GM12878 (cell line): ENCODE data around the gene IL6R. TPM values are rescaled to one million over a fixed set of nuclear protein-coding genes. Genes with fewer than 3 reads are reported as not detected.

Experiments used
- BACH1 ChIP-seq: fragments of 450-650 bp; IDR thresholded peaks from 2 replicates; pipeline ENCODE4 v1.6.1; 2017; ENCODE audit warnings: mild to moderate bottlenecking, borderline replicate concordance
- BCLAF1 ChIP-seq: fragments of 450-650 bp; IDR thresholded peaks from 2 replicates; pipeline ENCODE4 v1.6.1; 2017; ENCODE audit warnings: antibody characterized with exemption, mild to moderate bottlenecking, moderate library complexity
- BHLHE40 ChIP-seq, 2 experiments: fragments of 450-650 bp in 1 of 2; IDR thresholded peaks; 2 replicates each; pipeline ENCODE4 v1.6.1; 2011 to 2017; ENCODE audit warnings: low read depth in 2 of 2, borderline replicate concordance in 1 of 2, improper control_type of control experiment in 1 of 2, low read length in 1 of 2, mild to moderate bottlenecking in 1 of 2
- BRCA1 ChIP-seq: IDR thresholded peaks from 2 replicates; pipeline ENCODE4 v1.6.1; 2011; ENCODE audit warnings: low read depth, low read length, improper control_type of control experiment
- CHD4 ChIP-seq: fragments of 200-600 bp; sonication (generic); IDR thresholded peaks from 2 replicates; pipeline ENCODE4 v1.6.1; 2016; ENCODE audit warnings: mild to moderate bottlenecking
- CREB1 ChIP-seq: IDR thresholded peaks from 2 replicates; pipeline ENCODE4 v1.6.1; 2012; ENCODE audit warnings: low read depth, mild to moderate bottlenecking, inconsistent platforms
- FOXM1 ChIP-seq: IDR thresholded peaks from 2 replicates; pipeline ENCODE4 v1.6.1; 2012; ENCODE audit warnings: low read depth, mild to moderate bottlenecking, inconsistent platforms, low read length, moderate library complexity
- GABPA ChIP-seq: IDR thresholded peaks from 2 replicates; pipeline ENCODE4 v1.6.1; 2014; ENCODE audit warnings: antibody characterized with exemption, low read depth, mild to moderate bottlenecking, inconsistent platforms
- KAT2A ChIP-seq: conservative IDR thresholded peaks from 2 replicates; pipeline ENCODE4 v1.6.1; 2011; ENCODE audit warnings: low read depth, low read length; ENCODE audit not compliant: control insufficient read depth
- LARP7 ChIP-seq: fragments of 450-650 bp; IDR thresholded peaks from 2 replicates; pipeline ENCODE4 v1.6.1; 2017; ENCODE audit warnings: mild to moderate bottlenecking
- MTA3 ChIP-seq: IDR thresholded peaks from 2 replicates; pipeline ENCODE4 v1.6.1; 2012; ENCODE audit warnings: low read length, inconsistent platforms, borderline replicate concordance
- MYB ChIP-seq: fragments of 150-350 bp; IDR thresholded peaks from 2 replicates; pipeline ENCODE4 v1.6.1; 2014; ENCODE audit warnings: mild to moderate bottlenecking, low read depth, low read length, borderline replicate concordance
- MYC ChIP-seq: IDR thresholded peaks from 2 replicates; pipeline ENCODE4 v1.6.1; 2011; ENCODE audit warnings: mild to moderate bottlenecking, low read length, moderate library complexity, inconsistent platforms; ENCODE audit not compliant: insufficient read depth, insufficient replicate concordance, insufficient read length, severe bottlenecking
- NFYA ChIP-seq: IDR thresholded peaks from 2 replicates; pipeline ENCODE4 v1.6.1; 2011; ENCODE audit warnings: low read depth, mild to moderate bottlenecking, low read length, improper control_type of control experiment, borderline replicate concordance
- NR2F1 ChIP-seq: fragments of 450-650 bp; conservative IDR thresholded peaks from 2 replicates; pipeline ENCODE4 v1.6.1; 2017; ENCODE audit warnings: mild to moderate bottlenecking
- RELA ChIP-seq: fragments of 450-650 bp; IDR thresholded peaks from 2 replicates; pipeline ENCODE4 v1.8.0; 2014; ENCODE audit warnings: borderline replicate concordance; ENCODE audit not compliant: partially characterized antibody
- RFX5 ChIP-seq: IDR thresholded peaks from 2 replicates; pipeline ENCODE4 v1.6.1; 2011; ENCODE audit warnings: low read depth, low read length, improper control_type of control experiment
- SIN3A ChIP-seq: IDR thresholded peaks from 2 replicates; pipeline ENCODE4 v1.6.1; 2012; ENCODE audit warnings: low read depth, low read length, improper control_type of control experiment
- SIX5 ChIP-seq: IDR thresholded peaks from 2 replicates; pipeline ENCODE4 v1.6.1; 2011; ENCODE audit warnings: mild to moderate bottlenecking, low read depth, low read length, moderate library complexity; ENCODE audit not compliant: severe bottlenecking
- SP1 ChIP-seq: IDR thresholded peaks from one replicate; pipeline ENCODE4 v1.6.1; 2011; ENCODE audit warnings: low read depth, low read length
- SREBF1 ChIP-seq: IDR thresholded peaks from 2 replicates; pipeline ENCODE4 v1.6.1; 2012; ENCODE audit warnings: mild to moderate bottlenecking, low read length
- WRNIP1 ChIP-seq: IDR thresholded peaks from 2 replicates; pipeline ENCODE4 v1.6.1; 2011; ENCODE audit warnings: low read depth, low read length, improper control_type of control experiment, borderline replicate concordance
- ZBTB11 ChIP-seq: fragments of 450-650 bp; formaldehyde crosslinking; IDR thresholded peaks from 2 replicates; pipeline ENCODE4 v1.5.0; 2022; ENCODE audit warnings: mild to moderate bottlenecking, missing genetic modification characterization
- ZNF217 ChIP-seq: fragments of 450-650 bp; IDR thresholded peaks from 2 replicates; pipeline ENCODE4 v1.6.1; 2017; ENCODE audit warnings: antibody characterized with exemption, mild to moderate bottlenecking
- ZNF622 ChIP-seq: fragments of 450-650 bp; IDR thresholded peaks from 2 replicates; pipeline ENCODE4 v1.6.1; 2017; ENCODE audit warnings: mild to moderate bottlenecking, inconsistent platforms
- polyA plus RNA-seq, 11 experiments: library from polyadenylated mRNA; depleted of rRNA in 4 of 11; unstranded in 6 of 11; stranded (reverse) in 5 of 11; fragments of >200 nt; fragmentation: Nextera tagmentation in 4 of 11; fragmentation: Illumina TruSeq in 1 of 11; extraction: Ambion mirVana in 4 of 11; extraction: Trizol in 1 of 11; gene quantifications; 1 replicate in 1 of 11; 2 replicates in 10 of 11; pipeline versions ENCODE4 v1.2.1 to v1.2.3, GENCODE V29; 2011 to 2016; ENCODE audit warnings: inconsistent platforms in 2 of 11, missing spikeins in 2 of 11, low read depth in 1 of 11
- total RNA-seq, 4 experiments: library from RNA; depleted of rRNA in 3 of 4; stranded (reverse); fragments of >200 nt in 3 of 4; fragmentation: Illumina TruSeq in 1 of 4; extraction: Trizol in 1 of 4; gene quantifications; 2 replicates each; pipeline versions ENCODE4 v1.2.1 to v1.2.3, GENCODE V29; 2013 to 2021
- TF ChIP-seq, protein P1 (sequence below): IDR thresholded peaks from 2 replicates; pipeline ENCODE4 v1.6.1; 2011; ENCODE audit warnings: low read depth, mild to moderate bottlenecking, low read length, moderate library complexity, borderline replicate concordance; ENCODE audit errors: extremely low read depth

The IL6R gene
- total and polyA plus RNA-seq, 10 of the 15 experiments (the other 5 are each of a cell fraction or from before 2014, with no cell fraction given): 1.9 to 43.4 (median 17.5) TPM

DNA sequence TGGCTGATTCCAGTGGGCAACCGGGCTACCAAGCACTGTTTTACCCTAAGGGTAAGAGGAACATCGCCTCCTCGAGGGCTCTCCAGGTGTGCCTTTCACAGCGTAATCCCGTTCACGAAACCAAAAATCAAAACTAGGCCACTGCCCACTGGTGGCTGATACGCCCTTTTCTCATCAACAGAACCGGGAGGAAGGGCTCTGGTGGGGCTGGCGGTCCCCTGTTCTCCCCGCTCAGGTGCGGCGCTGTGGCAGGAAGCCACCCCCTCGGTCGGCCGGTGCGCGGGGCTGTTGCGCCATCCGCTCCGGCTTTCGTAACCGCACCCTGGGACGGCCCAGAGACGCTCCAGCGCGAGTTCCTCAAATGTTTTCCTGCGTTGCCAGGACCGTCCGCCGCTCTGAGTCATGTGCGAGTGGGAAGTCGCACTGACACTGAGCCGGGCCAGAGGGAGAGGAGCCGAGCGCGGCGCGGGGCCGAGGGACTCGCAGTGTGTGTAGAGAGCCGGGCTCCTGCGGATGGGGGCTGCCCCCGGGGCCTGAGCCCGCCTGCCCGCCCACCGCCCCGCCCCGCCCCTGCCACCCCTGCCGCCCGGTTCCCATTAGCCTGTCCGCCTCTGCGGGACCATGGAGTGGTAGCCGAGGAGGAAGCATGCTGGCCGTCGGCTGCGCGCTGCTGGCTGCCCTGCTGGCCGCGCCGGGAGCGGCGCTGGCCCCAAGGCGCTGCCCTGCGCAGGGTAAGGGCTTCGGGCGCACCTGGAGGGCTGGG lies at the start of gene IL6R (continued):
- no peak for TF ChIP-seq BCLAF1
- no peak for TF ChIP-seq BRCA1
- no peak for TF ChIP-seq RFX5
- no peak for TF ChIP-seq CHD4
- TF ChIP-seq BACH1: peak; percentile 47; the same call in 1 of the 2 replicates
- TF ChIP-seq GABPA: no peak
- TF ChIP-seq, protein P1, sequence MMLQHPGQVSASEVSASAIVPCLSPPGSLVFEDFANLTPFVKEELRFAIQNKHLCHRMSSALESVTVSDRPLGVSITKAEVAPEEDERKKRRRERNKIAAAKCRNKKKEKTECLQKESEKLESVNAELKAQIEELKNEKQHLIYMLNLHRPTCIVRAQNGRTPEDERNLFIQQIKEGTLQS: peak; percentile 13; the same call in 1 of the 2 replicates
- no peak for TF ChIP-seq RELA
- TF ChIP-seq KAT2A: no peak
- TF ChIP-seq NFYA: no peak
- no peak for TF ChIP-seq SIX5
- no peak for TF ChIP-seq ZNF622
- no peak for TF ChIP-seq FOXM1
- no peak for TF ChIP-seq SREBF1
- no peak for TF ChIP-seq ZNF217
- no peak for TF ChIP-seq MYB
- TF ChIP-seq BHLHE40 (IDR thresholded peaks at IDR 0.05; ENCODE audit: borderline replicate concordance in 1 of 2, low read depth in 2 of 2, low read length in 1 of 2): peak in 1 of 2 experiments; percentile 71; a peak in 2 of 4 replicates
- no peak for TF ChIP-seq NR2F1
- TF ChIP-seq CREB1: 0 out of 2 replicates have a peak, but pooled peaks have one; percentile 25
- no peak for TF ChIP-seq MTA3
- no peak for TF ChIP-seq MYC
- TF ChIP-seq SP1: no peak
- TF ChIP-seq WRNIP1: no peak
- TF ChIP-seq LARP7: no peak
- no peak for TF ChIP-seq ZBTB11 (CRISPR knock-in tag)
- no peak for TF ChIP-seq SIN3A
